Lung microvascular endothelial cell (primary cell): ENCODE measurements around the gene PCSK4. TPM values are rescaled to one million over a fixed set of nuclear protein-coding genes. Genes with fewer than 3 reads are reported as not detected.
A peak's percentile ranks its signal among the peaks of the same experiment; 100 is the strongest.

Experiments
- DNase-seq, 2 donors: peaks; one replicate each; pipeline versions ENCODE4 v3.0.0 to v3.0.0-alpha.2; 2010; ENCODE audit warnings: low read depth in 2 of 2
- total RNA-seq: library from RNA; depleted of rRNA; stranded (reverse); fragments of >200 nt; gene quantifications from 2 replicates; pipeline ENCODE4 v1.2.1, GENCODE V29; 2014

The PCSK4 gene
- total RNA-seq, 1 donor from 2014 or later = 0.60 TPM

DNA sequence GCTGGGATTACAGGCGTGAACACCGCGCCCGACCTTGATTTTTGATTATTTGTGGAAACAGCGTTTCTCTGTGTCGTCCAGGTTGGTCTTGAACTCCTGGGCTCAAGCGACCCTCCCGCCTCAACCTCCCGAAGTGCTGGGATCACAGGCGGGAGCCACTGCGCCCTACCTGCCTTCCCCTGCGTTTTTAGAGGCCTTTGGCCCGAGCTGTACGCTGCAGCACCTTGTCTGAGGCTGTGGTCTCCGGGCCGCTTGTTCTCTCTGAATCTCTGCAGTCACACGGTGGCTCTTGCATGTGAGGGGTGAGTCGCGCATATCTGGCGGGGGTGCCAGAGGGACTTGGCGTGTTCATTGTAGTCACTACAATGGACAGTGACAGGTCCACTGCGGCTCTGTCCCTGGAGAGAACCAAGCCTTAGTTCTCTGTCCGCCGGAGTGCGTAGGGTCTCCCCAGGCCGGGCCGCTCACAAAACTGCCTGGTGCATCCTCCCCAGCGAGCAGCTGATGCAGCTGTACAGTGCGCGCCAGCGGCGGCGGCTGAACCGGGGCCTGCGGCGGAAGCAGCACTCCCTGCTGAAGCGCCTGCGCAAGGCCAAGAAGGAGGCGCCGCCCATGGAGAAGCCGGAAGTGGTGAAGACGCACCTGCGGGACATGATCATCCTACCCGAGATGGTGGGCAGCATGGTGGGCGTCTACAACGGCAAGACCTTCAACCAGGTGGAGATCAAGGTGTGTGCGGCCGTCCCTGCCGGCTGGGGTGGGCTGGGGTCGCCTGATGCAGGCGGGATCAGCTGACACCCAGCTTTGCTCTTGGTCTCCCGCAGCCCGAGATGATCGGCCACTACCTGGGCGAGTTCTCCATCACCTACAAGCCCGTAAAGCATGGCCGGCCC lies 50.4 kb downstream of the PCSK4 start:
- DNase-seq = peak; percentile 30 to 49

DNA sequence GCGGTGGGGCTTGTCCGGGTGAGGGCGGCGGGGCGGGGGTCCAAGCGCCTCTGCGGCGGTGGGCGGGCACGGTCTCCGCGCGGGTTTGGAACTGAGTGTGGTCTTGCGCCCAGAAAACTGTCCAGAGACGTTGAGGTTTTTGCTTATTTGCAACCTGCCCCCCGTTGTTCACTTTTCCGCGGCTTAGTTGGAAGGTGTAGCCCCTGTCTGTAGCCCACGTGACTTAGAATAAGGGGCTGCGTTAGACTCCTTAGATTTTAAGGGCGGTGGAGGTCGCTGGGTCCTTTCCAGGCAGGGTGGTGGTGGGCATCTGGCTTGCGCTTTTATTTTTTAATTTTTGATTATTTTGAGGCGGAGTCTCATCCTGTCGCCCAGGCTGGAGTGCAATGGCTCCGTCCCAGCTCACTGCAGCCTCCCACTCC lies 51.2 kb downstream of the PCSK4 start:
- no peak for DNase-seq

DNA sequence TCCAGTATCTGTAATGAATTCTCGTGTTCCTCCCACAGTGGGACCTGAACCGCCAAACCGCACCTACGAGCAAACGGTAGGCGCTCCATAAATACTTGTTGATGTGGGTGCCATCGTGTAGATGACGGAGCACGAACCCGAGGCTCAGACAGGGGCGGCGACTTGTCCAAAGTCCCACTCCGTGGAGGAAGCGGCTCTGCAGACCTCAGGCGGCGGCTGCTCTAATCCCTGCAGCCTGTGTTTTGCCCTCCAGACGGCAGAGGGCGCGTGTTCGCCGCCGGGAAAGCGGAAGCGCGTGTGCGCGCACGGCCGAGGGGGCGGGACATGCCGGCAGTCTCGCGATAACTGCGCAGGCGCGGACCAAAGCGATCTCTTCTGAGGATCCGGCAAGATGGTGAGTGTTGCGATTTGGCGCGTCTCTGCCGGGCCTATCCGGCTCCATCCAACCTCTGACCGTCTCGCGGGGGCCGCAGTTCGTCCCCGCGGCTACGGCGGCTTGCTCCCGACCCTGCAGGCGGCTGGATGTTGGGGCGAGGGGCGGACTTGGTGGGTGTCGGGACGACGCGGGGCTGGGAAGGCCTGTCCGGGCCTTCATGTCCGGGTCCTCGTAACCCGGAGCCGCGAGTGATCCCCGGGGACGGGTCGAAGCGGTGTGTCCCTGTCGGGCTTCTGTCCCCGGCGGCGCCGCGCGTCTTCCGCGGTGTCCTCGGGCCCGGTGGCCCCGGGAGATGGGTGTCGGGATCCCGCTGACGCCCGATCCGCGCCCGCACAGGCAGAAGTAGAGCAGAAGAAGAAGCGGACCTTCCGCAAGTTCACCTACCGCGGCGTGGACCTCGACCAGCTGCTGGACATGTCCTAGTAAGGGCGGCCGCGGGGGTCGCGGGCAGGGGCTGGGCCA lies 51.9 kb downstream of the PCSK4 start, which contains the start of gene RPS15:
TSS of gene RPS15 (plus strand) at position 362 of the 898 bp plus-strand sequence. CDS start at position 392, 30 bp downstream.
- DNase-seq = peak; percentile 97 to 98

DNA sequence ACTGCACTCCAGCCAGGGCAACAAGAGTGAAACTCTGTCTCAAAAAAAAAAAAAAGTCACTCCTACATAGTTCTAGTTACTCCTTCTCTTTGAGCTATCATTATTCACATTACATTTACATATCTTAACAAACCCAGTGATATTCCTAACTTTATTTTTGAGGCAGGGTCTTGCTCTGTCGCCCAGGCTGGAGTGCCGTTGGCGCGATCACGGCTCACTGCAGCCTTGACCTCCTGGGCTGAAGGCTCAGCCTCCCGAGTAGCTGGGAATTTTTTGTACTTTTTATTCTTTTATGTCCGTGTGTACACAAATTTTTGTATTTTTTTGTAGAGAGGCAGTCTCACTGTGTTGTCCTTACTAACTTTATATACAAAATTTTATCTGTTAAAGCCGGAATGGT lies 52.5 kb downstream of the PCSK4 start:
- no peak for DNase-seq

DNA sequence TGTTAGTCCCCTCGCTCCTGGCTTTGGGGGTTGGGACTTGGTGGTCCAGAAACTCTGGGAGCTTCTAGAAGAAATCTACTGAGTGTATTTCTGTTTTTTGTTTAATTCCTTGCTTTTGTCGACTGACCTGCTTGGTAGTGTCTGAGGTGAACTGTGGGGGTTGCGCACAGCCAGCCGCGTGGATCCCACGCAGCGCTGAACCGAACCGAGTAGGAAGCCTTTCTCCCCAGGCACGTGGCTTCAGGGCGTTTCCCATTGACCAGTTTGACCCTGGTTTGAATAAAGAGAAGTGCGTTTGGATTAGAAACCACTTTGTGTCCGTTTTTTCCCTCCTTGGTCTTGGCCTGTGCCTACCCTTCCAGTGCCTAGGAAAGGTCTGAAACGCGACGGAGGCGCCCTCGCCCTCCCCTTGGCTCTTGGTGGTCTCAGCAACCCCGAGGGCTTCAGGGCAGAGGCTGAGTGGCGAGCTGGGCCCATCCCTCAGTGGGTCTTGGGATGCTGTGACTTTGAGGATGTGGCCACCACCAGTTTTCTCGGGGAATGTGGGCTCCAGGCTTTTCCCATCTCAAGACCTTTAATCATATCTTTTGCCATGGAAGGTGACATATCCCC lies 54.7 kb downstream of the PCSK4 start:
- no peak for DNase-seq

DNA sequence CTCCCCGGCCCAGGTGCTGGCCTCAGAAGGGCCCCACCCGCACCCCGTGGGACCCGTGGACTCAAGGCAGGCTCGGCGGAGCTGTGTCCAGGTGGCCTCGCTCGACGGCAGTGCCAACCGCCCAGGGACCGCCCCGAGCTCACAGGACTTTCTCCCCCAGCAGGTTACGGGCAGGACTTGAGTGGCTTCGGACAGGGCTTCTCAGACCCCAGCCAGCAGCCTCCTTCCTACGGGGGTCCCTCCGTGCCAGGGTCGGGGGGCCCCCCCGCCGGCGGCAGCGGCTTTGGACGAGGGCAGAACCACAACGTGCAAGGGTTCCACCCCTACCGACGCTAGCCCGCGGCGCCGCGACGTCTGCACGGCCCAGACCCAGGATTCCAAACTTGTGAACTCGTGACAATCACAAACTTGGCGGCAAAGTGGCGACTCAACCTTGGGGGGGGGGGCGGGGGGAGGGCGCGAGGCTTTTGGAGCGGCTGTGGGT lies 55.5 kb downstream of the PCSK4 start:
- DNase-seq = no peak

DNA sequence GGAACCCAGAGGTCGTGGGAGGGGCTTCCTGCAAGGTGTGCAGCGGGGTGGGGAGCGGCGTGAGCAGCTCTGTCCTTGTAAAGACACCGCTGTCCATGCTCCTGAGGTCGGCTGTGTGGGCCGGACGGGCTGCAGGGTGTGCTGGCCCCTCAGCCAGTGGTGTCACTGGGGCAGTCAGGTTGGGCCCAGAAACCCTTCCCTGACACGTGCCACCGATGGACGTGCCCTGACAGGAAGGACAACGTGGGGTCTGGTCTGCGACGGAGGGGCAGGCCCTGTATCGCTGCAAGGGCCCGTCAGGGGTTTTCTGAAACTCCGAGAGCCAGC lies 56.1 kb downstream of the PCSK4 start:
- no peak for DNase-seq

DNA sequence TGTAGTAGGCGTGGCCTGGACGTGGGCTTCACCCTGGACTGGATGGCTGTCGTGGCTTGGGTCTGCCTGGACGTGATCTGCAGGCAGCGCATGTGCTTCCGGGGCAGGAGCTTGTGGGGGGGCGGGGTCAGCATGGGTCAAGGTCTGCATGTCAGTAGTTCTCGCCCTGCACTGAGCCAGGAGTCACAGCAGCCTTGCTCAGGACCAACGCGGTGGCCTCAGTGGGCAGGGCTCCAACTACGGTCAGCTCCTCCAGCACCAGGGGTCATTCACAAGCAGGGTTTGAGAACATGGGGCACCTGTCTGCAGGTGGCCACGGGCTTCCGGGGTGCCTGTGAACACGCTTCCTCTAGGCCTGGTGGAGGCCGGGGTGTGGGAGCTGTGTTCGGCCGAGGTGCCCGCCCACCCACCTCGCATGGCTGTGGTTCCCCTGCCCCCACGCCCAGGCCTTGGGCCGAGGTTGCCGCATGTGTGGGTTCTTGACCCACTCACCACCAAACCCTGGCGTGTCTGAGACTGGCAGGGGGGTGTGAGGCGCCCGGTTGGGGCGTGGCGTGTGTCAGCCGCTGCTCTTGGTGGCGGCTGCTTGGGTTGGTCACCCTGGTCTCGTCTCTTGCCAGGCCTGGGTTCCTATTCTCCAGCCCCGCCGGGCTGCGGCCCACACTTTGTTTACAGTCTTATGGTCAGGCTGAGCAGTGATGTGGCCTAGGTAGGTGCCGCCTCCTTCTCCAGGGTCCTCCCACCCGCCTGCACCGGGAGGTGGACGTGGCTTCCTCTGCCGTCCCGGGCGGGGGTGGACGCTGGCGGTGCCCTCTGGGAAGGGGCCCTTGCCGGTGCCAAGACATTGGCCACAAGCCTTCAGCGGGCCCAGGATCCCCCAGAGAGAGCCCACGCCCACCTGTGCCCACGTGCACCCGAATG lies 56.8 kb downstream of the PCSK4 start:
- DNase-seq = no peak

DNA sequence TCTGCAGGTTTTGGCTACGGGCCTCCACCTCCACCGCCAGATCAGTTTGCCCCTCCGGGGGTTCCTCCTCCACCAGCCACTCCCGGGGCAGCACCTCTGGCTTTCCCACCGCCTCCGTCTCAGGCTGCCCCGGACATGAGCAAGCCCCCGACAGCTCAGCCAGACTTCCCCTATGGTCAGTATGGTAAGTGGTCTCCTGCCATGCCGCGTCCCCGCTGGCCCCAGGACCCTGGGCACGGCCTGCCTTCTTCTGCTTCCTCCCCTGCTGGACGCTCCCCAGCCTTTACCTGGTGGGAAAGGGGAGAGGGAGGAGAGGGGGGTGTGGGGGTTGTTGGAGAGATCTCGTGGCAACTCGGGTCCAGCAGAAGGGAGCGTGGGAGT lies 57.7 kb downstream of the PCSK4 start:
- DNase-seq = no peak

DNA sequence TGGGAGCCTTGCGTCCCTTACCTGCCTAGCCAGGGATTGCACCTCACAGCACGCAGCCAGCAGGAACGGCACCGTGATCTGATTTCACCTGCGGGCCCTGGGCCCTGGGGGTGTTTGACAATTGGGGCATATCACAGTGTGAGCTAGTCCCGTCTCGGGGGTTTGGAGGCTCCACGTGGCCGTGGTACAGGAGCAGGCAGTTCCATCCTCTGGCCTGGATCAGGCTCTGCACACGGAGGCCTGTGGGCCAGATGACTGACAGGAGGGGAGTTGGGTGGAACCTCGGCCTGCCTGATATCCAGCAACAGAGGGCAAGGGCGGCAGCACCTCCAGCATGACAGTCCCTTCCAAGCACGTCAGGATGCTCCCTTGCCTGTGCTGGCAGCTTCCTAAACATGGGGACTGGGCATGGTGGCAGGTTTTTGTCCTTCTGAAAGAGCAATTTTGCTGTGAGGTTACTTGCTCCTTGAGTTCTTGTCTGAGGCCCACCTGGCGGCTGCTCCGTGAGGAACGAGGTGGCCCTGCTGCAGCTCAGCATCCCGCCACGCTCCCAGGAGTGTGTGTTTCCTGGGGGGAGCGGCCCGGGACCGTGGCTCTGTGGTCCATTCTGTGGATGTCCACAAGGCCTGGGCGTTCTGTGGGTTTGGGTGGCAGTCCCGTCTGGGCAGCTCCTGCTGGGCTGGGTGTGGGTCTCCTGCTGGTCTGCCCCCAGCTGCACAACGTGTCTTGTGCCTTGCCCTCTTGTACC lies 58.2 kb downstream of the PCSK4 start:
- DNase-seq = no peak

Other genes starting within 250 kb of the PCSK4 start
- gene ATP5F1D, start 248.6 kb downstream of the PCSK4 start, total RNA-seq = 15.7 and 16.3 TPM in 2 replicates
- gene MIDN, start 241.8 kb downstream of the PCSK4 start, total RNA-seq = 3.2 and 5.4 TPM in 2 replicates
- 95.4 and 115 TPM in 2 replicates for gene CIRBP, start 221.0 kb downstream of the PCSK4 start, total RNA-seq
- gene FAM174C, start 214.8 kb downstream of the PCSK4 start, total RNA-seq = 16.9 and 17.0 TPM in 2 replicates
- under 0.01 TPM in 1 of 2 replicates, not detected in the other for gene EFNA2, start 204.5 kb downstream of the PCSK4 start, total RNA-seq
- gene NDUFS7, start 106.4 kb downstream of the PCSK4 start, total RNA-seq = 64.9 and 110 TPM in 2 replicates
- gene GAMT, start 88.8 kb downstream of the PCSK4 start, total RNA-seq = 8.3 and 12.6 TPM in 2 replicates
- 46.4 and 48.4 TPM in 2 replicates for gene DAZAP1, start 82.8 kb downstream of the PCSK4 start, total RNA-seq
- 338 and 383 TPM in 2 replicates for gene RPS15, start 52.0 kb downstream of the PCSK4 start, total RNA-seq
- under 0.01 TPM in 2 replicates for gene APC2, start 40.2 kb downstream of the PCSK4 start, total RNA-seq
- gene C19orf25, start 11.1 kb downstream of the PCSK4 start, total RNA-seq = 13.5 and 17.5 TPM in 2 replicates
- gene REEP6, start 831 bp upstream of the PCSK4 start, total RNA-seq = 0.20 and 0.44 TPM in 2 replicates
- not detected in 2 replicates for gene ADAMTSL5, start 22.7 kb upstream of the PCSK4 start, total RNA-seq
- not detected in 2 replicates for gene PLK5, start 33.7 kb upstream of the PCSK4 start, total RNA-seq
- gene MEX3D, start 78.0 kb upstream of the PCSK4 start, total RNA-seq = 41.6 and 75.6 TPM in 2 replicates
- gene MBD3, start 102.5 kb upstream of the PCSK4 start, total RNA-seq = 46.0 and 79.4 TPM in 2 replicates
- gene UQCR11, start 115.1 kb upstream of the PCSK4 start, total RNA-seq = 127 and 151 TPM in 2 replicates
- 47.9 and 48.6 TPM in 2 replicates for gene TCF3, start 162.3 kb upstream of the PCSK4 start, total RNA-seq